Measurements from ENCODE around the gene NEDD4L. TPM values are rescaled to one million over a fixed set of nuclear protein-coding genes. Genes with fewer than 3 reads are reported as not detected.

The NEDD4L gene
- total RNA-seq, 1 experiment from 2014 or later = 54.1 TPM

GRCh38 chr18:58288921-58289797 lies 245.1 kb downstream of the NEDD4L start:
- DNase-seq (ENCODE audit: low read depth) = peak; percentile 84

- peak; percentile 55 for DNase-seq (ENCODE audit: low read depth)
These were observed 246.2 kb downstream of the NEDD4L start for GRCh38 chr18:58290116-58290695.

- peak; percentile 52 for DNase-seq (ENCODE audit: low read depth)
These were observed 247.1 kb downstream of the NEDD4L start for GRCh38 chr18:58291131-58291530.

GRCh38 chr18:58292638-58293037 lies 248.6 kb downstream of the NEDD4L start:
- DNase-seq (ENCODE audit: low read depth) = no peak

GRCh38 chr18:58297198-58297597 lies 253.2 kb downstream of the NEDD4L start:
- peak; percentile 96 for DNase-seq (ENCODE audit: low read depth)

- peak; percentile 30 for DNase-seq (ENCODE audit: low read depth)
These were observed 254.5 kb downstream of the NEDD4L start for GRCh38 chr18:58298251-58299134.

- DNase-seq (ENCODE audit: low read depth) = no peak
These were observed 255.1 kb downstream of the NEDD4L start for GRCh38 chr18:58299135-58299473.

GRCh38 chr18:58299936-58300335 lies 255.9 kb downstream of the NEDD4L start:
- DNase-seq (ENCODE audit: low read depth) = no peak

GRCh38 chr18:58300867-58301266 lies 256.8 kb downstream of the NEDD4L start:
- DNase-seq (ENCODE audit: low read depth) = no peak

GRCh38 chr18:58302811-58303210 lies 258.8 kb downstream of the NEDD4L start:
- no peak for DNase-seq (ENCODE audit: low read depth)

GRCh38 chr18:58303363-58303762 lies 259.3 kb downstream of the NEDD4L start:
- no peak for DNase-seq (ENCODE audit: low read depth)

- no peak for DNase-seq (ENCODE audit: low read depth)
These were observed 261.8 kb downstream of the NEDD4L start for GRCh38 chr18:58305792-58306191.

- no peak for DNase-seq (ENCODE audit: low read depth)
These were observed 263.4 kb downstream of the NEDD4L start for GRCh38 chr18:58307441-58307840.

GRCh38 chr18:58308463-58308862 lies 264.4 kb downstream of the NEDD4L start:
- DNase-seq (ENCODE audit: low read depth) = no peak

GRCh38 chr18:58309099-58309498 lies 265.1 kb downstream of the NEDD4L start:
- DNase-seq (ENCODE audit: low read depth) = no peak

- DNase-seq (ENCODE audit: low read depth) = no peak
These were observed 265.7 kb downstream of the NEDD4L start for GRCh38 chr18:58309610-58310239.

GRCh38 chr18:58310517-58310916 lies 266.5 kb downstream of the NEDD4L start:
- no peak for DNase-seq (ENCODE audit: low read depth)

GRCh38 chr18:58311390-58311789 lies 267.4 kb downstream of the NEDD4L start:
- DNase-seq (ENCODE audit: low read depth) = no peak

- peak; percentile 55 for DNase-seq (ENCODE audit: low read depth)
These were observed 269.5 kb downstream of the NEDD4L start for GRCh38 chr18:58313491-58314032.

- DNase-seq (ENCODE audit: low read depth) = peak; percentile 96
These were observed 270.3 kb downstream of the NEDD4L start for GRCh38 chr18:58314284-58314683.

GRCh38 chr18:58315041-58315440 lies 271.0 kb downstream of the NEDD4L start:
- DNase-seq (ENCODE audit: low read depth) = peak; percentile 80

All from M059J (cell line).